GM18870 (cell line): Measurements from ENCODE around the gene RELN.
"Not testable (repeated sequence)": the region's sequence is repeated elsewhere in the genome, so short reads cannot be mapped to it uniquely, and the experiment has no call there.

ENCODE experiments used
- ATAC-seq: cut with Tn5 transposase; IDR thresholded peaks from one replicate; pipeline ENCODE4 v1.9.1; 2021; ENCODE audit warnings: moderate library complexity; ENCODE audit not compliant: unreplicated experiment

RELN gene

GRCh38 chr7:103989200-103989784 is at the start of gene RELN:
RELN (minus strand) TSS chr7:103989658; CDS start chr7:103989356, 302 bp downstream.
- no peak for ATAC-seq

DNA sequence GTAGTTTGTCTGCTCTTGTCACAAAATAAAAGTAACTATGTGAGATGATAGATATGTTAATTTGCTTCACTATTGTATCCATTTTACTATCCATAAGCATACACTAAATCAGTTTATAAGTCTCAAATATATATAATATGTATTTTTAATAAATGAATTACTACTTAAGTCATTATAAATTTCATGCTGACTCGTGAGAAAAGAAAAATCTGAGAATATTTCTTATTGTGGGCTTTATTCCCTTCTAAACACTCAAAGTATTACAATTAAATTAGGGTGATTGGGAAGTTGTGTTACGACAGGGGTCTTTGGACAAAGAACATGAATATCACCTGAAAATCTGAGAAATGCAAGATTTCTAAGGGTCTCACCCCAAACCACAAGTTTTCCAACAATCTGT is 48.7 kb upstream of the RELN start:
- ATAC-seq = no peak

DNA sequence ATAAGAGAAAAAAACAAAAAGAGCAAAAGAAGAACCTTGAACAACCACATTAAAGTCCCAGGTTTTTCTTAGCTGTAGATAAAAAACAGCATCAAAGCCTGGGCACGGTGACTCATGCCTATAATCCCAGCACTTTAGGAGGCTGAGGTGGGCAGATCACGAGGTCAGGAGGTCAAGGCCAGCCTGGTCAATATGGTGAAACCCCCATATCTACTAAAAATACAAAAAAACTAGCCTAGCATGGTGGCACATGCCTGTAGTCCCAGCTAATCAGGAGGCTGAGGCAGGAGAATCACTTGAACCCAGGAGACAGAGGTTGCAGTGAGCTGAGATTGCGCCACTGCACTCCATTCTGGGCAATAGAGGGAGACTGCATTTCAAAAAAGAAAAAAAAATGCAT is 47.4 kb upstream of the RELN start:
- not testable (repeated sequence) for ATAC-seq

GRCh38 chr7:104035351-104035750 is 45.9 kb upstream of the RELN start:
- no peak for ATAC-seq

DNA sequence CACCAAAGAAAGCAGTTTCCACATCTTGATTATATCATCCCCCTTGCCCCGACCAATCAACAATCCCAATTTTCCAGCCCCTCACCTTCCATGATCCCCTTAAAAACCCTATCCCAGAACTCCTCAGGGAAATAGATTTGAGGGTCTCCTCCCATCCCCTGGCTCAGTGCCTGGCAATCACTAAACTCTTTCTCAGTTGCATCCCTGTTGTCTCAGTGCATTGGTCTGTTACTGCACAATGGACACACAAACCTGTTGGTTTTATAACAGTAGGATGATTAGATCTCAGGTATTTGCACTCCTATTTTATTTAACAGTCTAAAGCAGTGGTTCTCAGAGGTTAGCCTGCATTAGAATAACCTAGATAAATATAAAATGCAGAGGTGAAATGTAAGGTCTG is 45.2 kb upstream of the RELN start:
- no peak for ATAC-seq

DNA sequence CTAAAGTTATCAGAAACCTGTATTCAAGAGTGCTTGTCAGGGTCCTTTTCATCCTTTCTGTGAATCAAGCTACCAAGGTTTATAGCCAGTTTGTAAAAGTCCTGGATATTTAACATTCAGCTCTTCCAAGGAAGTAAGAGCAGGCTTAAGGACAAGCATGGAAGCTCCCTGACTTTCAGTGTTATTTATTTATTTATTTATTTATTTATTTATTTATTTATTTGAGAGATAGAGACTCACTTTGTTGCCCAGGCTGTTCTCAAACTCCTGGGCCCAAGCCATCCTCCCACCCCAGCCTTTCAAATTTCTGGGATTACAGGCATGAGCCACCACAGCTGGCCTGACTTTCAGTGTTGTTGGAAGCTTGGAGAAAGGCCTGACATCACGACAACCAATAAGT is 44.4 kb upstream of the RELN start:
- ATAC-seq = no peak

DNA sequence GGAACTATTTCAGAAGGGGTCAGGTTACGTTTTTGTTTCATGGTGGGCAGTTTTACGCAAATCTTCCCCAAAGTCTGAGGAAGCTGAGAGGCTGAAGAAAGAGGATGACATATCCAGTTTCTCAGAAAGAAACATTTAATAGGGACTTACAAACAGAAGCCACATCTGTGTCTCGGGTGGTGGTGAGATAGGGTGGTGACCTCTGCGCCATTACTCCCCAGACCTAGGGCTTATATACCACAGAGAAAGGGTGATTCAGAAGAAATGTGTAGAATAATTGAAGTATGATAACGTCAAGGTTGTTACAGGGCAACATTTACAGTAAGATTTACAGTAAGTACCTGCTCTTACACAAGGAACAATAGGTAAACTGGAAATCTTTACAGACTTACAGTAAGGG is 43.0 kb upstream of the RELN start:
- ATAC-seq = no peak

- no peak for ATAC-seq
Measured at GRCh38 chr7:104029765-104030164, 40.3 kb upstream of the RELN start.

DNA sequence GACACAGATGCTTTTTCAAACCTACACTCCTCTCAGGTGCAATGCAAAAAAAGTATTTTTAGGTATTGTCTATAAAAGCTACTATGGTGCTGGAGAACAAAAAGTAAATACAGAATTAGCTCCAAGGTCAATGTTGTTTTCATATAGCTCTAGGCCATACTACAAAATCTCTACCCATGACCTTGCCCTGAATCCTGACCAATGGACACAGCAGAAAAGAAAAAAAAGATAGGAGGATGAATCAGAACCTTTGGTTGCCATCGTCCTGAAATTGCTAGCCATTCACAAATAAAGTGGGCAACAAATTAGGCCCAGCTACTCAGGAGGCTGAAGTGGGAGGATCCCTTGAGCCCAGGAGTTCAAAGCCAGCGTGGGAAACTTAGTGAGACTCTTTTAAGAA is 35.2 kb upstream of the RELN start:
- no peak for ATAC-seq

DNA sequence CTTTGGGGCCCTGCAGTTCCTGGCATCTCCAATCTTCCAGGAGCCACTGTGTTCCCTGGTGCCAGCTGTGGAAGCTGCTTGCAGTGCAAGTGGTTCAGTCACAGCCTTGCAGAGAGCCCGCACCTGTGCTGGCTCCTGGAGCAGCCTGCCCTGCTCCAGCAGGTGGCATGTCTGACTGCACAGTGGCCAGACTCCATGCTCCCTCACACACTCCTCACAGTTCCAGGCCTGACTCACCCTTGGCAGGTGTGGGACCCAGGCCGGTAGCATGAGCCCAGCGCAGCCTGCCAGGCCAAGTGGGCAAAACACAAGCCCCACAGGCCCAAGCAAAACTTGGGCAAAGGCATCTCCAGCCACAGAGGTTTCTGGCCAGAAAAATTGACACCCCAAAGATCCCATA is 33.6 kb upstream of the RELN start:
- ATAC-seq = no peak

- ATAC-seq = no peak
Measured at GRCh38 chr7:104018425-104018824, 29.0 kb upstream of the RELN start.

GRCh38 chr7:104017001-104017400 is 27.5 kb upstream of the RELN start:
- no peak for ATAC-seq

DNA sequence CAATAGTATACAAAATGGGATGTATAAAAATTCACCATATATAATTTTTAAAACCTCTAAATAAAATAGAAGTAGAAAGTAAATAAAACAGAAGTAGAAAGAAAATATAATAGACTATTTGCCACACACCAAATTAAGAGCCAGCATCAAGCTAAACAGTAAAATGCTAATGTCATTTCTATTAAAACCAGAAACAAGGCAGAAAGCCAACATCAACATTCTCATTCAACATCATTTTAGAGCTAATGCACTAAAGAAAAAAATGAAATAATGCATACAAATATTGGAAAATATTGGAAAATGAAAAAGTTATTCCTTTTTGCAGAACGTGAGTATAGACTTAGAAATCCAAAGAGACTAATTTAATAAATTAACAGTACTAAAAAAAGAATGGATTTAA is 23.4 kb upstream of the RELN start:
- ATAC-seq = no peak

- ATAC-seq = no peak
Measured at GRCh38 chr7:104011829-104012228, 22.4 kb upstream of the RELN start.

GRCh38 chr7:104010052-104010909 is 20.8 kb upstream of the RELN start:
- ATAC-seq = no peak

DNA sequence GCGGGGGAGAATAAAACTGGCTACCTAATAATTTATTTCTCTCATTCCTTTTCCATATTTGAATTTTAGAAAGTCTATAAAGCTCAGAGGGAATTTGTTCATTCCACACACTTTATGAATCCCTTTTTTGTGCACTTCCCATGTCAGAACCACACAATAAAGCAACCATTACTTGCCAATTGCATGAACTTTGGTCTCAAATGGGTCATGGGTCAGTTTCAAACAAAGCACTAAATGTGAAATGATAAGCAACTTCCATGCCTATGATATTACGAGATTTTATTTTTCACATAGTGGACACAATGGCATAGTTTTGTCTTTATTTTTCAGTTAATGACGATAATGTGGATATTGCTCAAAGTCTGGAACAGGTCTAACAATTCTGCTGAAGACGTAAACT is 18.6 kb upstream of the RELN start:
- no peak for ATAC-seq

DNA sequence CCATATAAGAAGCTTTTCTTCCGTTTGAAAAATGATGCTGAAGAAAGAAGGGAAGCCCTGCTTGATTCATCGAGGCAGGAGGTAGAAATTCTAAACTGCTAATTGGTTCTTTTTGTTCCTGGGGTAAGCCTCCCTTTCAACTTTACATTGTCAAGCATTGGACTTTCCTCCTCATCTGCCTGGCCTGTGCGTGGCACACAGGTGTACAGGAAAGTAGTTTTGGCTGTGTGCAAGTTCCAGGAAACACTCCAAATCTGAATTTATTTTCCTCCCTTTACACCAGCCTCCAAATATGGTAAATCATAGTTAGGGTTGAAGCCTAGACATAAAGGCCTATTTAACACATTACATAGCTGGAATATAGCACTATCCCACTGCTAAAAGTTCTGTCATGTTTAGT is 18.2 kb upstream of the RELN start:
- no peak for ATAC-seq

GRCh38 chr7:104005197-104005596 is 15.7 kb upstream of the RELN start:
- no peak for ATAC-seq

DNA sequence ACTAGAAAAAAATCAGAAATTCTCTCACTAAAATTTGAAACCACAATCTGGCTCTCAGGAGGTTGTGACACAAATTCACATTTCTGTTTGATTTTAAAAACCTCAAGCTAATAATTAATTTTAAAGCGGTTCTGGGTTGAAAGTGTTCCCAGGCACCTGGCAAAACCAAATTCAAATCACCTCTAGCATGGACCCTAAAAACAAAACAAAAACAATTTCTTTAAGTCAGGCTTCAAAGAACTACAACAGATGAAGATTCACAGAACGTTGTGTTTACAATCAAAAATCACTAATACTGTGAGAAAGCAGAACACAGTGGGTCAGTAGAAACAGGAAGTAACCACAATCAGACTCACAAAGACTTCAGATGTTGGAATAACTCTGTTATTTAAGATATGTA is 7.2 kb upstream of the RELN start:
- peak; percentile 83 for ATAC-seq

DNA sequence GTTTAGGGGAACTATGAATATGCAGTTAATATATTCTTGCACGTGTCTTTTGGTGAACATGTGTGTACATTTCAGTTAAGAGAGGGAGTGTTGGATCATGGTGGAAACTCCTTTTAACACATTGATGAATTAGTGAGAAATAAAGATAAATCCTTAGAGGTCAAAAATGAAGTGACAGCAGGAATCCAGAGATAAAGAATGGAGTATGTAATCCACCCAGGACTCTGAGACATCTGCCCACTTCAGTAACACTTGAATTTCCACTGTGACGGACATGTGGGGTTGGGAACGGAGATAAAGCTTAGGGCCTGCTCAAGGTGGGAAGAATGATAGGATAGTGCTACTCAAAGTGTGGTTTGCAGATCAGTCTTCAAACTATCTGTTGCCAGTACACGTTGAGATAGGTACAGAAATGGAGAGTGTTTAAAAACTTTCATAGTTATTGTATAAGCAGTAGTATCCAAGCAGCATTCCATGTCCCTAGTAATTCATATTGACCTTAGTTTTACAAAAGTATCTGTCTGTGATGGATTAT is 6.6 kb upstream of the RELN start:
- ATAC-seq = no peak

DNA sequence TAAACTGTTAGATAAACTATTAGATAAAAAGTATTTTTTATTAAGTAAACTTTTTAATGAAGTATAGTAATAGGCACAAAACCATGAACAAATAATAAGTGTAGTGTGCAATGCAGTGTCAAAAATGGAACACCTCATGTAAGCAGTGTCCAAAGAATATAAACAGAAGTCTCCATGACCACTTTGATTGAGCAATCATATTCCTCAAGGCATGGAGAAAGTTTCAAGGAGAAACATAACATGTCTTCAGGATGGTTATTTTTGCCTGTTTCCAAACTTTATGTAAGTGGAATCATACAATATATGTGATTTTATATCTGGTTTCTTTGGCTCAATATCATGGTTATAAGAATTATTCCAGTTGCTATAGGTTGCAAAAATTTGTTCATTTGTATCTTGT is 6.1 kb upstream of the RELN start:
- ATAC-seq = no peak

GRCh38 chr7:103993551-103993950 is 4.1 kb upstream of the RELN start:
- no peak for ATAC-seq
